HepG2 (cell line): ENCODE measurements around the gene POLA2. TPM values are rescaled to one million over a fixed set of nuclear protein-coding genes. Genes with fewer than 3 reads are reported as not detected.

Experiments
- CBFB ChIP-seq: sonication (generic); formaldehyde crosslinking; IDR thresholded peaks from 2 replicates; pipeline ENCODE4 v1.4.0; 2020; ENCODE audit warnings: missing genetic modification reagents
- CREB1 ChIP-seq, 2 experiments: fragments of 450-650 bp in 1 of 2; IDR thresholded peaks; 2 replicates each; pipeline ENCODE4 v1.6.1; 2016 to 2017; ENCODE audit warnings: control low read depth in 1 of 2, mild to moderate bottlenecking in 1 of 2, missing compliant biosample characterization in 1 of 2, missing genetic modification characterization in 1 of 2
- GATAD1 ChIP-seq: IDR thresholded peaks from 2 replicates; pipeline ENCODE4 v1.6.1; 2016; ENCODE audit warnings: missing genetic modification reagents, missing compliant biosample characterization
- HES4 ChIP-seq: sonication (generic); formaldehyde crosslinking; IDR thresholded peaks from 2 replicates; pipeline ENCODE4 v1.9.0; 2021; ENCODE audit warnings: mild to moderate bottlenecking, missing genetic modification reagents, borderline replicate concordance
- HOXA7 ChIP-seq: sonication (generic); formaldehyde crosslinking; IDR thresholded peaks from 2 replicates; pipeline ENCODE4 v1.8.1; 2022; ENCODE audit warnings: mild to moderate bottlenecking, missing genetic modification reagents, moderate library complexity
- MEF2D ChIP-seq: sonication (generic); formaldehyde crosslinking; IDR thresholded peaks from 2 replicates; pipeline ENCODE4 v1.5.1; 2020; ENCODE audit warnings: mild to moderate bottlenecking, missing genetic modification reagents
- NR1H2 ChIP-seq: sonication (generic); formaldehyde crosslinking; IDR thresholded peaks from 2 replicates; pipeline ENCODE4 v1.8.1; 2022; ENCODE audit warnings: low read depth, missing genetic modification reagents, borderline replicate concordance
- RBAK ChIP-seq: sonication (generic); formaldehyde crosslinking; IDR thresholded peaks from 2 replicates; pipeline ENCODE4 v1.5.1; 2020; ENCODE audit warnings: mild to moderate bottlenecking, missing genetic modification reagents
- SALL1 ChIP-seq: sonication (generic); formaldehyde crosslinking; IDR thresholded peaks from 2 replicates; pipeline ENCODE4 v1.8.0; 2022; ENCODE audit warnings: mild to moderate bottlenecking, missing genetic modification reagents
- SMYD3 ChIP-seq: sonication (generic); formaldehyde crosslinking; IDR thresholded peaks from 2 replicates; pipeline ENCODE4 v1.8.1; 2023; ENCODE audit warnings: mild to moderate bottlenecking, missing genetic modification reagents
- SOX13 ChIP-seq, 3 experiments: fragments of 450-650 bp in 1 of 3; sonication (generic) in 1 of 3; formaldehyde crosslinking in 1 of 3; IDR thresholded peaks in 2 of 3; conservative IDR thresholded peaks in 1 of 3; 2 replicates each; pipeline versions ENCODE4 v1.5.0 to v1.6.1; 2016 to 2020; ENCODE audit warnings: antibody characterized with exemption in 1 of 3, mild to moderate bottlenecking in 1 of 3, missing compliant biosample characterization in 1 of 3, missing genetic modification reagents in 1 of 3, moderate library complexity in 1 of 3
- SP140L ChIP-seq: sonication (generic); formaldehyde crosslinking; IDR thresholded peaks from 2 replicates; pipeline ENCODE4 v1.4.0; 2020; ENCODE audit warnings: missing genetic modification reagents, borderline replicate concordance
- SPEN ChIP-seq: sonication (generic); formaldehyde crosslinking; IDR thresholded peaks from 2 replicates; pipeline ENCODE4 v1.5.1; 2020; ENCODE audit warnings: low read depth, mild to moderate bottlenecking, missing genetic modification reagents
- SRY ChIP-seq: sonication (generic); formaldehyde crosslinking; IDR thresholded peaks from 2 replicates; pipeline ENCODE4 v1.8.0; 2022; ENCODE audit warnings: mild to moderate bottlenecking, missing genetic modification reagents
- WIZ ChIP-seq: sonication (generic); formaldehyde crosslinking; IDR thresholded peaks from 2 replicates; pipeline ENCODE4 v1.5.1; 2020; ENCODE audit warnings: mild to moderate bottlenecking, missing genetic modification reagents
- ZMYM4 ChIP-seq: sonication (generic); formaldehyde crosslinking; IDR thresholded peaks from 2 replicates; pipeline ENCODE4 v1.8.1; 2023; ENCODE audit warnings: mild to moderate bottlenecking, missing genetic modification reagents
- ZNF124 ChIP-seq: sonication (generic); formaldehyde crosslinking; IDR thresholded peaks from 2 replicates; pipeline ENCODE4 v1.4.0; 2020; ENCODE audit warnings: missing genetic modification reagents
- ZNF337 ChIP-seq: sonication (generic); formaldehyde crosslinking; IDR thresholded peaks from 2 replicates; pipeline ENCODE4 v1.5.1; 2020; ENCODE audit warnings: missing genetic modification reagents, low read depth, mild to moderate bottlenecking, borderline replicate concordance
- ZNF496 ChIP-seq: sonication (generic); formaldehyde crosslinking; IDR thresholded peaks from 2 replicates; pipeline ENCODE4 v1.8.1; 2023; ENCODE audit warnings: mild to moderate bottlenecking, moderate library complexity, missing genetic modification reagents; ENCODE audit not compliant: insufficient replicate concordance
- ZNF672 ChIP-seq: sonication (generic); formaldehyde crosslinking; IDR thresholded peaks from 2 replicates; pipeline ENCODE4 v1.8.1; 2022; ENCODE audit warnings: missing genetic modification reagents
- ZNF747 ChIP-seq: sonication (generic); formaldehyde crosslinking; IDR thresholded peaks from 2 replicates; pipeline ENCODE4 v1.8.1; 2023; ENCODE audit warnings: missing genetic modification reagents, mild to moderate bottlenecking, borderline replicate concordance
- ZNF879 ChIP-seq: sonication (generic); formaldehyde crosslinking; IDR thresholded peaks from 2 replicates; pipeline ENCODE4 v1.8.1; 2023; ENCODE audit warnings: missing genetic modification reagents
- ZSCAN31 ChIP-seq: sonication (generic); formaldehyde crosslinking; IDR thresholded peaks from 2 replicates; pipeline ENCODE4 v1.5.0; 2020; ENCODE audit warnings: low read depth, mild to moderate bottlenecking, missing genetic modification reagents
- polyA plus RNA-seq, 8 experiments: library from polyadenylated mRNA; depleted of rRNA in 3 of 8; stranded (reverse) in 7 of 8; unstranded in 1 of 8; fragments of >200 nt; fragmentation: Illumina TruSeq in 4 of 8; extraction: Trizol in 4 of 8; gene quantifications; 2 replicates each; pipeline versions ENCODE4 v1.2.1 to v1.2.3, GENCODE V29; 2011 to 2016; ENCODE audit warnings: low read depth in 4 of 8, missing spikeins in 1 of 8, mixed read lengths in 1 of 8; ENCODE audit not compliant: insufficient read depth in 1 of 8
- total RNA-seq, 5 experiments: library from RNA; depleted of rRNA; stranded (reverse); fragments of >200 nt; fragmentation: Illumina TruSeq; extraction: Trizol; gene quantifications; 2 replicates each; pipeline ENCODE4 v1.2.3, GENCODE V29; 2016; ENCODE audit warnings: low read depth in 1 of 5
- TF ChIP-seq, protein P1 (sequence below): IDR thresholded peaks from 2 replicates; pipeline ENCODE4 v1.6.1; 2018; ENCODE audit warnings: missing genetic modification reagents
- TF ChIP-seq, protein P2 (sequence below), 2 experiments: sonication (generic) in 1 of 2; formaldehyde crosslinking in 1 of 2; IDR thresholded peaks; 2 replicates each; pipeline versions ENCODE4 v1.4.0 to v1.6.1; 2018 to 2020; ENCODE audit warnings: missing genetic modification reagents in 2 of 2, borderline replicate concordance in 1 of 2, low read depth in 1 of 2, mild to moderate bottlenecking in 1 of 2, missing biosample characterization in 1 of 2

POLA2 gene
- total and polyA plus RNA-seq, 2 of the 13 experiments (the other 11 are each of a cell fraction or from before 2014, with no cell fraction given): 9.7 to 15.6 TPM

DNA sequence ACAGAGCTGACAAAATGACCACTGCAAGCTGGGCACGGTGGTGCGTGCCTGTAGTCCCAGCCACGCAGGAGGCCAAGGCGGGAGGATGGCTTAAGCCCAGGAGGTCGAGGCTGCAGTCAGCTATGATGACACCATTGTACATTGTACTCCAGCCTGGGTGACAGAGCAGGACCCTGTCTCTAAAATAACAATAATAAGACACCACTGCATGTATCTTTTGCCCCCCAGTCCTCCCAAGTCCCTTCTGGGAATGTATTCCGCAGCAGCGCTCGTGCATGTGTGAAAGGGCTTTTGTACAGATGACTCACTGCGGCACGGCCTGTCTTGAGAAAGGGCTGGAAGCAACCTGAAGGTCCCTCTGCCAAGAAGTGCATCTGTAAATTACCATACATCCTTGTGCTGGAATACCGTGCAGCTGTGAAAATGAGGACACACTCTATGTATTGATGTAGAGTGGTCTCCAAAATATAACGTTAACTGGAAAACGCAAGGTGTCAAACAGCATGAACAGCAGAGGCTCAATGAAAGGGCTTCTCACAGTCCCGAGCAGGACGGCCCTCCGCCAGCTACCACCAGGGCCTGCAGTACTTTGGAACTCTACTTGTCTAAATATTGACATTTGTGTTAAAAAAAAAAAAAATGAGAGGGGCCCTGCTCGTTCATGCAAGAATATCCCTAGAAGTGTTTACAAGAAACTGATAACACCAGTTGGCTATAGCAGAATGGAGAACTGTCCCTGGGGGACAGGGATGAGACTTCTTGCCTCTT lies 43.9 kb downstream of the POLA2 start (continued):
- 0 out of 2 replicates have a peak, but pooled peaks have one; percentile 7 for TF ChIP-seq SPEN
- no peak for TF ChIP-seq WIZ (CRISPR knock-in tag)
- TF ChIP-seq SALL1: peak; percentile 53; the same call in 1 of the 2 replicates
- no peak; the same call in 1 of the 2 replicates for TF ChIP-seq ZMYM4 (CRISPR knock-in tag)
- peak; percentile 68; the same call in 1 of the 2 replicates for TF ChIP-seq ZNF747
- TF ChIP-seq ZNF879 (CRISPR knock-in tag): no peak
- no peak for TF ChIP-seq GATAD1 (CRISPR knock-in tag)
- TF ChIP-seq, protein P1, sequence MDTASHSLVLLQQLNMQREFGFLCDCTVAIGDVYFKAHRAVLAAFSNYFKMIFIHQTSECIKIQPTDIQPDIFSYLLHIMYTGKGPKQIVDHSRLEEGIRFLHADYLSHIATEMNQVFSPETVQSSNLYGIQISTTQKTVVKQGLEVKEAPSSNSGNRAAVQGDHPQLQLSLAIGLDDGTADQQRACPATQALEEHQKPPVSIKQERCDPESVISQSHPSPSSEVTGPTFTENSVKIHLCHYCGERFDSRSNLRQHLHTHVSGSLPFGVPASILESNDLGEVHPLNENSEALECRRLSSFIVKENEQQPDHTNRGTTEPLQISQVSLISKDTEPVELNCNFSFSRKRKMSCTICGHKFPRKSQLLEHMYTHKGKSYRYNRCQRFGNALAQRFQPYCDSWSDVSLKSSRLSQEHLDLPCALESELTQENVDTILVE (CRISPR knock-in tag): peak; percentile 68
- no peak for TF ChIP-seq CREB1 (IDR thresholded peaks at IDR 0.05)
- peak; percentile 50; the same call in 1 of the 2 replicates for TF ChIP-seq CREB1 (CRISPR knock-in tag; IDR thresholded peaks at IDR 0.05)
- TF ChIP-seq HOXA7 (CRISPR knock-in tag): no peak
- no peak for TF ChIP-seq SP140L (CRISPR knock-in tag)
- TF ChIP-seq RBAK (CRISPR knock-in tag): no peak
- TF ChIP-seq MEF2D (CRISPR knock-in tag): peak; percentile 50; the same call in 1 of the 2 replicates
- peak; percentile 28; the same call in 1 of the 2 replicates for TF ChIP-seq ZSCAN31 (CRISPR knock-in tag)
- TF ChIP-seq CBFB (CRISPR knock-in tag): no peak
- TF ChIP-seq ZNF337 (CRISPR knock-in tag): no peak
- no peak for TF ChIP-seq ZNF496 (CRISPR knock-in tag)
- 0 out of 2 replicates have a peak, but pooled peaks have one; percentile 22 for TF ChIP-seq SOX13 (IDR thresholded peaks at IDR 0.05)
- TF ChIP-seq SOX13 (CRISPR knock-in tag; conservative IDR thresholded peaks at IDR 0.05 in 1 of 2, IDR thresholded peaks at IDR 0.05 in 1 of 2): peak in 1 of 2 experiments; percentile 57; a peak in 2 of 4 replicates
- TF ChIP-seq HES4 (CRISPR knock-in tag): no peak
- TF ChIP-seq SRY (CRISPR knock-in tag): no peak
- TF ChIP-seq ZNF124: no peak
- peak; percentile 73; the same call in 1 of the 2 replicates for TF ChIP-seq SMYD3 (CRISPR knock-in tag)
- TF ChIP-seq, protein P2, sequence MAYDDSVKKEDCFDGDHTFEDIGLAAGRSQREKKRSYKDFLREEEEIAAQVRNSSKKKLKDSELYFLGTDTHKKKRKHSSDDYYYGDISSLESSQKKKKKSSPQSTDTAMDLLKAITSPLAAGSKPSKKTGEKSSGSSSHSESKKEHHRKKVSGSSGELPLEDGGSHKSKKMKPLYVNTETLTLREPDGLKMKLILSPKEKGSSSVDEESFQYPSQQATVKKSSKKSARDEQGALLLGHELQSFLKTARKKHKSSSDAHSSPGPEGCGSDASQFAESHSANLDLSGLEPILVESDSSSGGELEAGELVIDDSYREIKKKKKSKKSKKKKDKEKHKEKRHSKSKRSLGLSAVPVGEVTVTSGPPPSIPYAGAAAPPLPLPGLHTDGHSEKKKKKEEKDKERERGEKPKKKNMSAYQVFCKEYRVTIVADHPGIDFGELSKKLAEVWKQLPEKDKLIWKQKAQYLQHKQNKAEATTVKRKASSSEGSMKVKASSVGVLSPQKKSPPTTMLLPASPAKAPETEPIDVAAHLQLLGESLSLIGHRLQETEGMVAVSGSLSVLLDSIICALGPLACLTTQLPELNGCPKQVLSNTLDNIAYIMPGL (CRISPR knock-in tag; IDR thresholded peaks at IDR 0.05; ENCODE audit: borderline replicate concordance in 1 of 2, low read depth in 1 of 2): peak in 1 of 2 experiments; percentile 43; a peak in 1 of 4 replicates
- TF ChIP-seq NR1H2 (CRISPR knock-in tag): no peak
- no peak for TF ChIP-seq ZNF672
- TF ChIP-seq, all 625 proteins: peak for 187
